PFSK-1 (cell line): ENCODE results near the gene GAS7.

Source experiments
- FOXP2 ChIP-seq: optimal IDR thresholded peaks from 2 replicates; pipeline ENCODE3; 2011; ENCODE audit warnings: borderline replicate concordance, control low read depth, inconsistent platforms; ENCODE audit not compliant: insufficient read depth; ENCODE audit errors: extremely low read length, extremely low read depth
- POLR2AphosphoS5 ChIP-seq: IDR thresholded peaks from 2 replicates; pipeline ENCODE4 v1.6.1; 2012; ENCODE audit warnings: low read depth, mild to moderate bottlenecking, control low read depth, low read length, moderate library complexity
- REST ChIP-seq, 2 experiments: IDR thresholded peaks; 2 replicates each; pipeline versions ENCODE4 v1.6.1 to v1.8.0; 2011 to 2012; ENCODE audit warnings: low read depth in 2 of 2, low read length in 2 of 2, control low read depth in 1 of 2, inconsistent platforms in 1 of 2, mild to moderate bottlenecking in 1 of 2, moderate library complexity in 1 of 2; ENCODE audit not compliant: insufficient read depth in 1 of 2
- SIN3A ChIP-seq: IDR thresholded peaks from 2 replicates; pipeline ENCODE4 v1.6.1; 2012; ENCODE audit warnings: mild to moderate bottlenecking, low read length, moderate library complexity, borderline replicate concordance; ENCODE audit not compliant: insufficient read depth
- TAF1 ChIP-seq: IDR thresholded peaks from 2 replicates; pipeline ENCODE4 v1.6.1; 2012; ENCODE audit warnings: low read length, control low read depth, borderline replicate concordance; ENCODE audit not compliant: insufficient read depth

The GAS7 gene

GRCh38 chr17:10178506-10178991 lies 19.9 kb downstream of the GAS7 start:
- TF ChIP-seq REST (IDR thresholded peaks at IDR 0.05; ENCODE audit: insufficient read depth in 1 of 2, low read depth in 2 of 2, low read length in 2 of 2) (no peak), SIN3A (no peak), POLR2AphosphoS5 (no peak), FOXP2 (no peak), TAF1 (no peak)

DNA sequence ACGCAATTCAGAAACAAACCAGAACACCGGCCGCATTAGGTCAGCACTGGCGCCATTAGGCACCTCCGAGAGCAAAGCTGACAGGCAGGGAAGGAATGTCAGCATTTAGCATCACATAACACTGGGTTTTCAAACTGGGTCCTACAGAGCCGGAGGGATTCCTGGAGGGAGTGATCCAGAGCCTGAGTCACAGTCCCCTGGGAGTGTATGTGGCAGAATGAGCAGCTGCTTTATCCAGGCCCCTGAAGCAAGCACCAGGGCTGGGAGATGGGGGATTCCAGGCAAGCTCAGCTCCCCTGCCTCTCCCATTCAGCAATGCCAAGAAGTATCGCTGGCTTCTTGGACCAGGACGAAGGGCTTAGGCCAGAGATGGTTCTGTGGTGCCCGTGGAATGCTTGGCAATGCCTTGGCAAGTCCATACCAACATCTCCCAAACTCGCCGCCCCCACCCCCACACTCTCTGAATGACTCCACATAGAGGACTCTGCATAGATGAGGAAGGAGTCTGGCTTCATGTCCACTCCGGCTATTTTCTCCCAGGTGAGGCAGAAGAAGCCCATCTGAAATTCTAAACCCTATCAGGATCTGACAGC lies 20.4 kb downstream of the GAS7 start:
- TF ChIP-seq SIN3A (no peak), REST (IDR thresholded peaks at IDR 0.05; ENCODE audit: insufficient read depth in 1 of 2, low read depth in 2 of 2, low read length in 2 of 2) (no peak), FOXP2 (no peak), TAF1 (no peak), POLR2AphosphoS5 (no peak)

DNA sequence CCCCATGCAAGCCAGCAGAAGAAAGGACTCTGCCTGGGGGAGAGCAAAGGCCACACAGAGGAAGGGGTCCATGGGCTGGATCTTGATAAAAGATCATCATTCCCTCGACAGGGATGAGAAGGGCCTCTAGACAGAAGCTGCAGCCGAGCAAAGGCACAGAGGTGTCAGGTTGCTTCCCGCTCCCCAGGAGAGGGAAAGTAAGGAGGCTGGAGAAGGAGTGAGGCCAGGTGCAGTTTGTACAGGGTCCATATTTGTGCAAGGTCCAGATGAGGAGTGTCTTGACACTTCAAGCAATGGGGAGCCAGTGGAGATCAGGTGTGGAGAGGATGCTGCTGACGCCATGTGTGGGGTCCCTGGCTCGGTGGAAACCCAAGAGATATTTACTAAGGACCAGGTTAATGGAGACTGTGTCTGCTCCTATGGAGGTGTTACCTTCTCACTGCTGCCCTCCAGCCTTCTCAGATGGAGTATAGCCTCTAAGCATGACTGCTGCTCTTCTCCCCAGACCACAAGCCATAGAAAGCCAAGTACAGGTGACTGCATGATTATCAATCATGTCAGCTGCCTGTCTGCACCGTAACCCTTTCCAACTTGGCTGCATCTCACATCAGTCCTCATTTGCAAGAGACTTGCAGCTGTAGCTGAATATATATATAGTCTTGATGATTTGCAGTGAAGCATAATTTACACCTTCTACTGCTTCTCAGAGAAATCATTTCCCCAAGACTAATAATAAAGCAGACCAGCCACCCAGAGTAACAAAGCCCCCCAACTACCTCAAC lies 21.1 kb downstream of the GAS7 start:
- TF ChIP-seq FOXP2: no peak
- no peak for TF ChIP-seq TAF1
- no peak for TF ChIP-seq SIN3A
- TF ChIP-seq REST (IDR thresholded peaks at IDR 0.05; ENCODE audit: insufficient read depth in 1 of 2, low read depth in 2 of 2, low read length in 2 of 2): no peak
- TF ChIP-seq POLR2AphosphoS5: no peak

DNA sequence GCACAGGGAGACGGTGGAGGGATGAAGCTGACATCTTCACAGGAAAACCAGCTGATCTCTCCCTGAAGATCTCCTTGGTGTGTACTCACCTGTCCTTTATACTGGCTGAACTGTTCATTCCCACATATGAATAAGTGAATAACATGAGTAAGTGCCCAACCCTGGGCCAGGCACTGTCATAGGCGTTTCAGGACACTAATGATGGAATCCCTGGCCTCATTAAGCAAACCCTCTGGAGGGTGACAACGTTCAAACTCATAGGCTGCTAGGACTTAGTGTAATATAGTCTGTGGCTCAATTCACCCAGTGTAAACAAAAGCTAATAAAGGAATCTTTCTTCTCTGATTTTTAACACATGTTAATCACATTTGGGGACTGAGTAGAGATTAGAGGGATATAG lies 24.5 kb downstream of the GAS7 start:
- no peak for TF ChIP-seq FOXP2

DNA sequence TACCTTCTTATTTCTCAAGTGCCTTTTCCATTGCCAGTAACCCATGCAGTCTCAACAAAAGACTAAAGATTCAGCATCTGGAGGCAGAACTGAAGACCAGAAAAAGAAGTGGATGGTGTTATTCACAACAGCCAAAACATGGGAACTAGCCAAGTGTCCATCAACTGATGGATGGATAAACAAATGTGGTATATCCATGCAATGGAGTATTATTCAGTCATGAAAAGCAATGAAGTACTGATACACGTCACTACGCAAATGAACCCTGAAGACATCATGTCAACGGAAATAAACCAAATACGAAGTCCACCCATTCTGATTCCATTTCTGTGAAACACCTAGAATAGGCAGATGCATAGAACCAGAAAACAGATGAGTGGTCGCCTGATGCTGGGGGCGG lies 25.6 kb downstream of the GAS7 start:
- TF ChIP-seq FOXP2 (no peak), POLR2AphosphoS5 (no peak), TAF1 (no peak), SIN3A (no peak)

GRCh38 chr17:10172241-10172741 lies 26.1 kb downstream of the GAS7 start:
- TF ChIP-seq REST (IDR thresholded peaks at IDR 0.05; ENCODE audit: insufficient read depth in 1 of 2, low read depth in 2 of 2, low read length in 2 of 2): no peak
- no peak for TF ChIP-seq TAF1
- TF ChIP-seq SIN3A: no peak
- TF ChIP-seq FOXP2: no peak
- TF ChIP-seq POLR2AphosphoS5: no peak
